ENCODE measurements around the gene NMNAT3.

DNA sequence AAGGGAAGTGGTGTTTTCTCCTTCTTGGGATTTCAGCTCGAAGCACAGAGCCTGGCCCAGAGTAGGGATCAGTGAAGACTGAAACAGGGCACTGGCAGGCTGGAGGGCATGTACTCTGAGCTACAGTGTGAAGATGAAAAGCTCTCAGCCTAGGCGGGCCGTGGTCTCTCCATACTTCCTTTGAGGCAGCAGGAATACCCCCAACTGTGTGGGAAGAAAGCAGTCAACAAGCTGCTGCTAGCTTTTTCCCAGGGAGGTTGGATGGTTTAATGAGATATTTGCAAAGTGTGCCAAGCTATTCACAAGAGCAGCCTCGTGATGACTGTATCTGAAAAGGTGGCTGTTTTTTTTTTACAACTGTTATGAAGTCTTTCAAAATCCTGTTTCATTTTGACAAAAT is 47.2 kb downstream of the NMNAT3 start:
- TF ChIP-seq, protein P1, sequence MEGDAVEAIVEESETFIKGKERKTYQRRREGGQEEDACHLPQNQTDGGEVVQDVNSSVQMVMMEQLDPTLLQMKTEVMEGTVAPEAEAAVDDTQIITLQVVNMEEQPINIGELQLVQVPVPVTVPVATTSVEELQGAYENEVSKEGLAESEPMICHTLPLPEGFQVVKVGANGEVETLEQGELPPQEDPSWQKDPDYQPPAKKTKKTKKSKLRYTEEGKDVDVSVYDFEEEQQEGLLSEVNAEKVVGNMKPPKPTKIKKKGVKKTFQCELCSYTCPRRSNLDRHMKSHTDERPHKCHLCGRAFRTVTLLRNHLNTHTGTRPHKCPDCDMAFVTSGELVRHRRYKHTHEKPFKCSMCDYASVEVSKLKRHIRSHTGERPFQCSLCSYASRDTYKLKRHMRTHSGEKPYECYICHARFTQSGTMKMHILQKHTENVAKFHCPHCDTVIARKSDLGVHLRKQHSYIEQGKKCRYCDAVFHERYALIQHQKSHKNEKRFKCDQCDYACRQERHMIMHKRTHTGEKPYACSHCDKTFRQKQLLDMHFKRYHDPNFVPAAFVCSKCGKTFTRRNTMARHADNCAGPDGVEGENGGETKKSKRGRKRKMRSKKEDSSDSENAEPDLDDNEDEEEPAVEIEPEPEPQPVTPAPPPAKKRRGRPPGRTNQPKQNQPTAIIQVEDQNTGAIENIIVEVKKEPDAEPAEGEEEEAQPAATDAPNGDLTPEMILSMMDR (IDR thresholded peaks at IDR 0.05; ENCODE audit: insufficient read depth, low read length, poor library complexity, severe bottlenecking), result no peak
- no peak for TF ChIP-seq EZH2phosphoT487 (conservative IDR thresholded peaks at IDR 0.05; ENCODE audit: low read length)

All from SU-DHL-6 (cell line).